Glutamatergic neuron (in vitro differentiated cells): ENCODE results near the gene OR6C6. TPM values are rescaled to one million over a fixed set of nuclear protein-coding genes. Genes with fewer than 3 reads are reported as not detected.

Experiments
- DNase-seq: peaks from one replicate; pipeline ENCODE4 v3.0.0; 2022
- H3K27ac Mint-ChIP-seq: one replicate; pipeline ENCODE4 v1.8.0; 2020; ENCODE audit warnings: mild to moderate bottlenecking, mixed read lengths, inconsistent platforms; ENCODE audit not compliant: unreplicated experiment
- H3K27me3 Mint-ChIP-seq: one replicate; pipeline ENCODE4 v1.8.0; 2020; ENCODE audit warnings: mild to moderate bottlenecking, moderate library complexity, mixed read lengths, inconsistent platforms; ENCODE audit not compliant: unreplicated experiment
- H3K36me3 Mint-ChIP-seq: one replicate; pipeline ENCODE4 v1.8.0; 2020; ENCODE audit warnings: mild to moderate bottlenecking, mixed read lengths, inconsistent platforms; ENCODE audit not compliant: unreplicated experiment
- H3K4me1 Mint-ChIP-seq: one replicate; pipeline ENCODE4 v1.8.0; 2020; ENCODE audit warnings: mild to moderate bottlenecking, low read depth, mixed read lengths, inconsistent platforms; ENCODE audit not compliant: unreplicated experiment
- H3K4me3 Mint-ChIP-seq: one replicate; pipeline ENCODE4 v1.8.0; 2020; ENCODE audit warnings: mild to moderate bottlenecking, mixed read lengths, inconsistent platforms; ENCODE audit not compliant: unreplicated experiment
- H3K9me3 Mint-ChIP-seq: one replicate; pipeline ENCODE4 v1.8.0; 2020; ENCODE audit warnings: mild to moderate bottlenecking, moderate library complexity, mixed read lengths, inconsistent platforms; ENCODE audit not compliant: unreplicated experiment
- total RNA-seq: library from RNA; stranded (reverse); fragmentation: NEBNext Ultra II Directional; extraction: Animal tissue kit (Norgen Biotek cat#: 25700); gene quantifications from one replicate; pipeline ENCODE4 v1.2.1, GENCODE V29; 2021; ENCODE audit not compliant: unreplicated experiment
- TF ChIP-seq, protein P1 (sequence below): fragments of 200-600 bp; sonication (generic); IDR thresholded peaks from one replicate; pipeline ENCODE4 v1.5.0; 2021; ENCODE audit not compliant: partially characterized antibody, unreplicated experiment

OR6C6 gene
- total RNA-seq, 1 donor from 2014 or later = not detected

DNA sequence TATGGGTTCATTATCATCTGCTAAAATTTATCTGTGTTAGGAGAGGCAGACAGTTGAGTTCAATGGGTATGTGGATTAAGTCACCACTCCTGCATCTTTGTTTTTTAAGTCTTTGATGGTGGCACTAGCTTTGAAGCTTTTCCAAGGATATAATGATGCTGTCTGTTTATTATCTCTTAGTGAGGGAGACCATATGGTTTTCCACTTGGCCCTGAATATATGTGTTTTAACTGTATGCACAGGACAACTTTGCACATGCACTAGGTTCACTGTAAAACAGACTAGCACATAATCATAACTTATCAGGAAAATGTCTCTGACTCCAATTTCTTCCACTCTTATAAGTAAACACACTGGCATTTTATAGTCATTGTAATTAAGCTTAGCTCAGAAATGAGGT, 43.1 kb downstream of the OR6C6 start:
- no peak for DNase-seq
- TF ChIP-seq, protein P1, sequence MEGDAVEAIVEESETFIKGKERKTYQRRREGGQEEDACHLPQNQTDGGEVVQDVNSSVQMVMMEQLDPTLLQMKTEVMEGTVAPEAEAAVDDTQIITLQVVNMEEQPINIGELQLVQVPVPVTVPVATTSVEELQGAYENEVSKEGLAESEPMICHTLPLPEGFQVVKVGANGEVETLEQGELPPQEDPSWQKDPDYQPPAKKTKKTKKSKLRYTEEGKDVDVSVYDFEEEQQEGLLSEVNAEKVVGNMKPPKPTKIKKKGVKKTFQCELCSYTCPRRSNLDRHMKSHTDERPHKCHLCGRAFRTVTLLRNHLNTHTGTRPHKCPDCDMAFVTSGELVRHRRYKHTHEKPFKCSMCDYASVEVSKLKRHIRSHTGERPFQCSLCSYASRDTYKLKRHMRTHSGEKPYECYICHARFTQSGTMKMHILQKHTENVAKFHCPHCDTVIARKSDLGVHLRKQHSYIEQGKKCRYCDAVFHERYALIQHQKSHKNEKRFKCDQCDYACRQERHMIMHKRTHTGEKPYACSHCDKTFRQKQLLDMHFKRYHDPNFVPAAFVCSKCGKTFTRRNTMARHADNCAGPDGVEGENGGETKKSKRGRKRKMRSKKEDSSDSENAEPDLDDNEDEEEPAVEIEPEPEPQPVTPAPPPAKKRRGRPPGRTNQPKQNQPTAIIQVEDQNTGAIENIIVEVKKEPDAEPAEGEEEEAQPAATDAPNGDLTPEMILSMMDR = no peak
- Mint-ChIP-seq H3K27ac (no peak overlapping the region), H3K27me3 (no peaks in the 10 kb centered on the region), H3K4me1 (peaks cover 6% of the 10 kb centered on the region), H3K9me3 (peaks cover 5% of the 10 kb centered on the region), H3K36me3 (peaks cover 6% of the 10 kb centered on the region), H3K4me3 (no peak overlapping the region)

DNA sequence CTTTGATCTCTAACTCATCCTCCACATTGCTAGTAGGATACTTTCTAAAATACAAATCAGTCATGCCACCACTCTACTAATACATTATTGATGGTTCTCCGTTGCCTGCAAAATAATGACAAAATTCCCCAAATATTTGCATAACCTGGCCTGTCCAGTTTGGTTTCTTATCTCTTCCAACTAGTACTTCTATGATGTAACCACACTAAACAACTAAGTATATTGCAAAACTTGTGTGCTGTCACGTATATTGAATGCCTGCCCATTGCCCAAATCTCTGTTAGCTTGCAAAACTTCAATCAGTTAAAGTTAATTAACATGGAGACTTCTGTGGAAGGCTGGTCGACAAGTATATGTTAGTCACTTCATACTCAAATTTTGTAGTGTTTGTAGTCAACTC, 45.4 kb downstream of the OR6C6 start:
- no peak overlapping the region for H3K4me3 Mint-ChIP-seq
- no peaks in the 10 kb centered on the region for H3K36me3 Mint-ChIP-seq
- H3K27me3 Mint-ChIP-seq = no peaks in the 10 kb centered on the region
- DNase-seq = no peak
- H3K27ac Mint-ChIP-seq = no peak overlapping the region
- TF ChIP-seq, protein P1 = no peak
- no peaks in the 10 kb centered on the region for H3K9me3 Mint-ChIP-seq
- H3K4me1 Mint-ChIP-seq = peaks cover 6% of the 10 kb centered on the region

DNA sequence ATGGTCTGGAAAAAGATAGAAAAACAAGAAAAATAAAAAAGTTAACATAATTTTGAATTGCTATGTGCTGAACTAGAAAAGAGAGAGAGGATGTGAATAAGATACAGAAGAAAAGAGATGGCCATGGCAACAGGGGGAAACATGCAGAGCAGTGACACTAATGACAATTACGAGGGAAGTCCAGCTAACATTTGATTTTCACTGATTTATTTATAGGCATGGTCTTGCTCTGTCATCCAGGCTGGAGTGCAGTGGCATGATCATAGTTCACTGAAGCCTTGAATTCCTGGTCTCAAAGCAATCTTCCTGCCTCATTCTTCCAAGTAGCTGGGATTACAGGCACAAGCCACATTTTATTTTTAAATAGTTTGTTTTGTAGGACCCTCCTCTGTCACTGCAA, 50.2 kb downstream of the OR6C6 start:
- H3K27ac Mint-ChIP-seq = no peak overlapping the region
- no peaks in the 10 kb centered on the region for H3K36me3 Mint-ChIP-seq
- no peak for DNase-seq
- no peaks in the 10 kb centered on the region for H3K27me3 Mint-ChIP-seq
- no peak overlapping the region for H3K4me3 Mint-ChIP-seq
- TF ChIP-seq, protein P1 = no peak
- H3K4me1 Mint-ChIP-seq = no peaks in the 10 kb centered on the region
- peaks cover 5% of the 10 kb centered on the region for H3K9me3 Mint-ChIP-seq

DNA sequence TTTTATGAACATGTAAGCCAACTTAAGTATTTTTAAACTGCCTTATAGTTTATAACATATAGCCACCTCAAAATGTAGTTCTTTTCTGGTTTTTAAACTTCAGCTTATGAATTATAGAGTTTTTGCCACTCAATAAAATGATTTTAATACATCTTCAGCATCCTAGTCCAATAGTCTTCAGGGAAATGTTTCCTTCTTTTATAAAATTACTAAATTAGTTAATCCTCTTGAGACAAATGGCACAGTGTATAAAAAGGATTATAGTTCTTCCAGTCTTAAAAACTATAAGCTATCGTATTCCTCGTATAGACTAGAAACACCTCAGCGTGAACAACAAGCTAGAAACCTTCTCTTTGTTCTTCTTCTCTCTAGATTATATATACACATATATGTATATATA, 52.1 kb downstream of the OR6C6 start, which contains the start of gene OR6C74:
Gene OR6C74 (plus strand): TSS at position 301 of the 400 bp plus-strand sequence. CDS start 2,679 bp downstream, outside the sequence.
- DNase-seq = no peak
- Mint-ChIP-seq H3K9me3 (peaks cover 6% of the 10 kb centered on the region), H3K27ac (no peak within 1 kb of the TSS), H3K27me3 (no peaks in the 10 kb centered on the region), H3K36me3 (no peaks in the 10 kb centered on the region), H3K4me1 (no peaks in the 10 kb centered on the region), H3K4me3 (no peak within 1 kb of the TSS)
- TF ChIP-seq, protein P1 = no peak

Other genes starting within 250 kb of the OR6C6 start
- gene OR9K2, start 170.2 kb downstream of the OR6C6 start, total RNA-seq = 2.9 TPM
- gene OR10A7, start 75.5 kb downstream of the OR6C6 start, total RNA-seq = 0.47 TPM
- not detected for gene OR6C74, start 52.0 kb downstream of the OR6C6 start, total RNA-seq
- gene OR6C1, start 17.8 kb upstream of the OR6C6 start, total RNA-seq = not detected
- not detected for gene OR6C3, start 34.2 kb upstream of the OR6C6 start, total RNA-seq
- not detected for gene OR6C75, start 66.4 kb upstream of the OR6C6 start, total RNA-seq
- not detected for gene OR6C65, start 104.0 kb upstream of the OR6C6 start, total RNA-seq
- gene OR6C76, start 129.7 kb upstream of the OR6C6 start, total RNA-seq = not detected
- gene OR6C2, start 147.5 kb upstream of the OR6C6 start, total RNA-seq = not detected
- gene OR6C70, start 173.6 kb upstream of the OR6C6 start, total RNA-seq = not detected
- gene OR6C68, start 195.8 kb upstream of the OR6C6 start, total RNA-seq = not detected